Ovary (tissue), 9 donors: ENCODE data around the gene QSOX1. TPM values are rescaled to one million over a fixed set of nuclear protein-coding genes. Genes with fewer than 3 reads are reported as not detected.
"Not testable (repeated sequence)": the region's sequence is repeated elsewhere in the genome, so short reads cannot be mapped to it uniquely, and the experiment has no call there.

Experiments
- DNase-seq, 5 donors: peaks; one replicate each; pipeline ENCODE4 v3.0.0-alpha.2; 2019 to 2020
- H3K27ac ChIP-seq, 2 donors: fragments of 200-600 bp; one replicate each; pipeline versions ENCODE4 v1.5.1 to v1.8.0; 2019 to 2022
- H3K27me3 ChIP-seq: fragments of 200-600 bp; one replicate; pipeline ENCODE4 v1.8.0; 2022
- H3K36me3 ChIP-seq: fragments of 200-600 bp; sonication (generic); one replicate; pipeline ENCODE4 v1.5.1; 2019
- H3K4me1 ChIP-seq: one replicate; pipeline ENCODE4 v1.8.1; 2013; ENCODE audit warnings: mild to moderate bottlenecking, moderate library complexity; ENCODE audit not compliant: insufficient read depth
- H3K4me3 ChIP-seq: fragments of 200-600 bp; sonication (generic); one replicate; pipeline ENCODE4 v1.5.1; 2017
- H3K9me3 ChIP-seq, 2 donors: fragments of 200-600 bp in 1 of 2; sonication (generic) in 1 of 2; one replicate each; pipeline versions ENCODE4 v1.5.1 to v1.8.1; 2013 to 2019; ENCODE audit warnings: mild to moderate bottlenecking in 1 of 2, moderate library complexity in 1 of 2
- CTCF ChIP-seq, 3 donors: fragments of 450-650 bp in 2 of 3; fragments of 200-600 bp in 1 of 3; IDR thresholded peaks; one replicate each; pipeline versions ENCODE4 v1.5.1 to v1.8.0; 2016 to 2022; ENCODE audit warnings: antibody characterized with exemption in 3 of 3, mild to moderate bottlenecking in 1 of 3
- EP300 ChIP-seq: sonication (generic); formaldehyde crosslinking; IDR thresholded peaks from one replicate; pipeline ENCODE4 v1.6.1; 2017; ENCODE audit warnings: antibody characterized with exemption
- POLR2A ChIP-seq: fragments of 450-650 bp; IDR thresholded peaks from one replicate; pipeline ENCODE4 v1.6.1; 2017; ENCODE audit warnings: antibody characterized with exemption, mild to moderate bottlenecking, moderate library complexity
- WGBS, 3 donors: extraction: QIAGEN DNeasy Blood & Tissue Kit in 1 of 3; methylation state at CpG; one replicate each; pipeline versions ENCODE4 v1.1.5 to v1.1.7; 2013 to 2017; 5-methylcytosine and 5-hydroxymethylcytosine counted together
- intact Hi-C, 4 donors: fragments of 100-400 bp; cut with DNase I; formaldehyde crosslinking; loops; one replicate each; pipeline versions ENCODE4 v1.11.0 to v1.15.1; 2022 to 2023
- polyA plus RNA-seq, 2 donors: library from polyadenylated mRNA; stranded (reverse); fragments of 200-250 nt in 1 of 2; fragments of 350-450 nt in 1 of 2; fragmentation: Illumina TruSeq in 1 of 2; extraction: RNeasy Lipid Tissue Mini Kit (QIAGEN cat#74804) in 1 of 2; gene quantifications; one replicate each; pipeline ENCODE4 v1.2.3, GENCODE V29; 2013 to 2014
- total RNA-seq, 7 donors: library from RNA; depleted of rRNA in 2 of 7; stranded (reverse); fragments of >200 nt in 2 of 7; fragmentation: NEBNext Ultra II Directional in 3 of 7; extraction: Animal tissue kit (Norgen Biotek cat#: 25700) in 3 of 7; gene quantifications; one replicate each; pipeline versions ENCODE4 v1.1.0 to v1.2.4, GENCODE V29; 2016 to 2023
- donor health status: DM: no; HTN: no; CAD: no; lungs with moderate emphysema.
- donor health status: DM: no; HTN: no; CAD: no.
- donor health status: Bipolar disorder and iron deficiency.
- donor health status: DM: yes; HTN: yes; CAD: no.
- donor health status: DM: no; HTN: no; CAD: no.
- donor health status: DM: yes; HTN: yes; CAD: no.

Gene QSOX1
- total and polyA plus RNA-seq, 9 donors: 57.8 to 475 (median 155) TPM

DNA sequence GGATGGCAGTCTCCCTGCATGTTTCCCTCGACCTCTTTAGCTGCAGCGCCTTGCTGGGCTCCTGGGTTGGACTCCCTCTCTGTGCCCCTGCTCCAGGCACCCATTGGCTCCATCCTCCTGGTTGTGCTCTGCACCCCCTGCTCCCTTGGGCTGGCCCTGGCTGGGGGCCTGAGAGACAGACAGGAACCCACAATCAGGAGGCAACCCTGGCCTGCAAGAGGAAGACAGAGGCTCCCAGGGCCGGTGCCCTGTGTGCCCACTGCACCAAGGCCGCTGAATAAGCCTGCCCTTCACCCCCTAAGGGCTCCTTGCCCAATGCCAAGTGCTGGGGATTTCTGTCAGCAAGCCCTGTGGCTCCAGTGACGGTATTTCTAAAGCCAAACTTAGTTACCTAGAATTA, 43.9 kb downstream of the QSOX1 start:
- DNase-seq: no peak
- Histone ChIP-seq H3K36me3 (no peaks in the 10 kb centered on the region), H3K9me3 (no peaks in the 10 kb centered on the region), H3K4me1 (no peaks in the 10 kb centered on the region), H3K27ac (no peak overlapping the region), H3K27me3 (no peaks in the 10 kb centered on the region), H3K4me3 (no peak overlapping the region)
- intact Hi-C loops: loop anchor here in 2 of 4 donors (10.0 kb wide), 2 partner anchors 216 to 286 kb away; no protein-coding TSS in a partner anchor
- WGBS, 3 donors: 86 to 93% (median 86%) methylated on average over 4 to 5 of the region's 5 CpGs
- TF ChIP-seq POLR2A: no peak

DNA sequence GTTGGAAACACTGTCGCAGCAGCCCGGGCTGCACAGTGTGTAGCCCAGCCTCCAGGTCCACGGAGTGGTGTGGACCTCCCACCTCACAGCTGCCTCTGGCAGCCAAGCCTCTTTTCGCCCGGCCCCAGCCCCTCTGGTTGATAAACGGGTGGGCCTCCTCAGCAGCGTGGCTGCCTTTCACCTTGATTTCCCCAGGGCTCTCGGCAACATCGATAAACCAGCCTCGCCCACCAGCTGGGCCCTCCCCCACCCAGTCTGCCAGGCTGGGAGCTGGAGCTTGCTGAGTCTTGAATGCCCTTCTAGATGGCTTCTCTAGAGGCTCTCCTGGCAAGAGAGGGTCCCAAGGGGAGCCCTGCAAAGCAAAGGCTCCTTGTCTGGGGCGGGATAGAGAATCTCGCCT, 44.3 kb downstream of the QSOX1 start:
- Histone ChIP-seq H3K27ac (no peak overlapping the region), H3K36me3 (no peaks in the 10 kb centered on the region), H3K4me3 (no peak overlapping the region), H3K27me3 (no peaks in the 10 kb centered on the region), H3K4me1 (no peaks in the 10 kb centered on the region), H3K9me3 (no peaks in the 10 kb centered on the region)
- WGBS, 3 donors: 75 to 80% (median 78%) methylated on average over 12 of the region's 12 CpGs
- TF ChIP-seq POLR2A: no peak
- no peak for TF ChIP-seq EP300
- no peak for TF ChIP-seq CTCF (IDR thresholded peaks at IDR 0.05)
- no peak for DNase-seq
- intact Hi-C loops: loop anchor here in 2 of 4 donors (10.0 kb wide), 2 partner anchors 216 to 286 kb away; no protein-coding TSS in a partner anchor

- H3K4me1 ChIP-seq: no peaks in the 10 kb centered on the region
- WGBS, 3 donors: 71 to 74% (median 72%) methylated on average over 7 of the region's 7 CpGs
- H3K27ac ChIP-seq: no peak overlapping the region
- no peak for DNase-seq
- no peaks in the 10 kb centered on the region for H3K9me3 ChIP-seq
- no peak for TF ChIP-seq EP300
- no peak for TF ChIP-seq CTCF (IDR thresholded peaks at IDR 0.05)
- TF ChIP-seq POLR2A: no peak
- no peaks in the 10 kb centered on the region for H3K36me3 ChIP-seq
- H3K27me3 ChIP-seq: no peaks in the 10 kb centered on the region
- H3K4me3 ChIP-seq: no peak overlapping the region
- intact Hi-C loops: no loop called here
These were observed 47.0 kb downstream of the QSOX1 start for GRCh38 chr1:180201451-180202200.

- H3K27me3 ChIP-seq, H3K27ac ChIP-seq, DNase-seq, H3K4me3 ChIP-seq, H3K4me1 ChIP-seq, intact Hi-C loops, H3K36me3 ChIP-seq, H3K9me3 ChIP-seq: not testable (repeated sequence)
- 80 to 87% (median 82%) methylated on average over 5 of the region's 5 CpGs for WGBS, 3 donors
These were observed 47.9 kb downstream of the QSOX1 start for GRCh38 chr1:180202588-180202987.

GRCh38 chr1:180204231-180204630, 49.6 kb downstream of the QSOX1 start:
- no peaks in the 10 kb centered on the region for H3K4me1 ChIP-seq
- DNase-seq: no peak
- TF ChIP-seq POLR2A: no peak
- TF ChIP-seq CTCF (IDR thresholded peaks at IDR 0.05): no peak
- no peak for TF ChIP-seq EP300
- H3K27me3 ChIP-seq: no peaks in the 10 kb centered on the region
- intact Hi-C loops: no loop called here
- no peak overlapping the region for H3K4me3 ChIP-seq
- H3K36me3 ChIP-seq: no peaks in the 10 kb centered on the region
- no peaks in the 10 kb centered on the region for H3K9me3 ChIP-seq
- no peak overlapping the region for H3K27ac ChIP-seq
- 72 to 79% (median 78%) methylated on average over 6 of the region's 6 CpGs for WGBS, 3 donors
